Inflammatory macrophage treated with lipopolysaccharide for 1 hour (primary cell): ENCODE results near the gene APBB2.
A peak's percentile ranks its signal among the peaks of the same experiment; 100 is the strongest.
"Not testable (repeated sequence)": the region's sequence is repeated elsewhere in the genome, so short reads cannot be mapped to it uniquely, and the experiment has no call there.

ENCODE experiments used
- DNase-seq, 2 donors: peaks; one replicate each; pipeline ENCODE4 v3.0.0-alpha.2; 2020 to 2022

Gene APBB2

GRCh38 chr4:40924096-40924792, 290.1 kb downstream of the APBB2 start:
- peak; percentile 44 to 92 for DNase-seq

GRCh38 chr4:40923316-40924095, 290.8 kb downstream of the APBB2 start:
- DNase-seq: no peak

- DNase-seq: peak in 1 of 2 donors; percentile 32
Measured at GRCh38 chr4:40919976-40920375, 294.4 kb downstream of the APBB2 start.

GRCh38 chr4:40918330-40918729, 296.0 kb downstream of the APBB2 start:
- no peak for DNase-seq

- DNase-seq: peak; percentile 40 to 72
Measured at GRCh38 chr4:40916880-40917279, 297.5 kb downstream of the APBB2 start.

- peak in 1 of 2 donors; percentile 34 for DNase-seq
Measured at GRCh38 chr4:40916218-40916555, 298.2 kb downstream of the APBB2 start.

GRCh38 chr4:40915318-40916217, 298.8 kb downstream of the APBB2 start:
- no peak for DNase-seq

- DNase-seq: peak; percentile 76 to 84
Measured at GRCh38 chr4:40912460-40913184, 301.7 kb downstream of the APBB2 start.

GRCh38 chr4:40910706-40911105, 303.6 kb downstream of the APBB2 start:
- DNase-seq: no peak

GRCh38 chr4:40909363-40909876, 304.9 kb downstream of the APBB2 start:
- no peak for DNase-seq

GRCh38 chr4:40908702-40909362, 305.5 kb downstream of the APBB2 start:
- peak; percentile 53 to 91 for DNase-seq

GRCh38 chr4:40908297-40908696, 306.0 kb downstream of the APBB2 start:
- no peak for DNase-seq

GRCh38 chr4:40905414-40905813, 308.9 kb downstream of the APBB2 start:
- DNase-seq: no peak

- DNase-seq: not testable (repeated sequence)
Measured at GRCh38 chr4:40900531-40900930, 313.8 kb downstream of the APBB2 start.

- DNase-seq: peak; percentile 32 to 86
Measured at GRCh38 chr4:40897557-40898203, 316.7 kb downstream of the APBB2 start.

GRCh38 chr4:40890764-40891163, 323.6 kb downstream of the APBB2 start:
- DNase-seq: no peak

GRCh38 chr4:40890199-40890598, 324.1 kb downstream of the APBB2 start:
- no peak for DNase-seq

- no peak for DNase-seq
Measured at GRCh38 chr4:40888933-40889332, 325.4 kb downstream of the APBB2 start.

GRCh38 chr4:40887764-40888131, 326.6 kb downstream of the APBB2 start:
- peak; percentile 94 to 99 for DNase-seq

GRCh38 chr4:40886931-40887763, 327.2 kb downstream of the APBB2 start:
- DNase-seq: peak; percentile 35 to 45
